ENCODE results near the gene ETV6.

The ETV6 gene

GRCh38 chr12:11645391-11645790, 4.1 kb upstream of the ETV6 start:
- DNase-seq (ENCODE audit: low spot score): no peak

GRCh38 chr12:11648514-11649412, 711 bp upstream of the ETV6 start:
- peak; percentile 99 for DNase-seq (ENCODE audit: low spot score)

GRCh38 chr12:11650286-11651281, 1.1 kb downstream of the ETV6 start:
- peak; percentile 75 for DNase-seq (ENCODE audit: low spot score)

- DNase-seq (ENCODE audit: low spot score): no peak
Measured at GRCh38 chr12:11651381-11651780, 1.9 kb downstream of the ETV6 start.

- DNase-seq (ENCODE audit: low spot score): no peak
Measured at GRCh38 chr12:11651785-11652184, 2.3 kb downstream of the ETV6 start.

- no peak for DNase-seq (ENCODE audit: low spot score)
Measured at GRCh38 chr12:11652351-11653040, 3.0 kb downstream of the ETV6 start.

GRCh38 chr12:11653215-11653753, 3.8 kb downstream of the ETV6 start:
- DNase-seq (ENCODE audit: low spot score): no peak

GRCh38 chr12:11654338-11654737, 4.9 kb downstream of the ETV6 start:
- no peak for DNase-seq (ENCODE audit: low spot score)

GRCh38 chr12:11654802-11655201, 5.3 kb downstream of the ETV6 start:
- DNase-seq (ENCODE audit: low spot score): no peak

GRCh38 chr12:11655842-11656241, 6.4 kb downstream of the ETV6 start:
- DNase-seq (ENCODE audit: low spot score): no peak

- no peak for DNase-seq (ENCODE audit: low spot score)
Measured at GRCh38 chr12:11656550-11656949, 7.1 kb downstream of the ETV6 start.

GRCh38 chr12:11657511-11657910, 8.0 kb downstream of the ETV6 start:
- DNase-seq (ENCODE audit: low spot score): no peak

- DNase-seq (ENCODE audit: low spot score): peak; percentile 18
Measured at GRCh38 chr12:11658791-11659190, 9.3 kb downstream of the ETV6 start.

- no peak for DNase-seq (ENCODE audit: low spot score)
Measured at GRCh38 chr12:11660624-11661023, 11.2 kb downstream of the ETV6 start.

GRCh38 chr12:11661491-11662089, 12.1 kb downstream of the ETV6 start:
- DNase-seq (ENCODE audit: low spot score): no peak

GRCh38 chr12:11662369-11662768, 12.9 kb downstream of the ETV6 start:
- no peak for DNase-seq (ENCODE audit: low spot score)

- no peak for DNase-seq (ENCODE audit: low spot score)
Measured at GRCh38 chr12:11663130-11663529, 13.7 kb downstream of the ETV6 start.

- no peak for DNase-seq (ENCODE audit: low spot score)
Measured at GRCh38 chr12:11664101-11664500, 14.6 kb downstream of the ETV6 start.

GRCh38 chr12:11666131-11667050, 16.9 kb downstream of the ETV6 start:
- no peak for DNase-seq (ENCODE audit: low spot score)

GRCh38 chr12:11667171-11667570, 17.7 kb downstream of the ETV6 start:
- DNase-seq (ENCODE audit: low spot score): no peak

All from SW480 (cell line).